Neural progenitor cell (in vitro differentiated cells): ENCODE measurements around the gene OR51B2.

ENCODE experiments used
- CTCF ChIP-seq: fragments of 200-600 bp; sonication (generic); IDR thresholded peaks from 2 replicates; pipeline ENCODE4 v1.5.1; 2017; ENCODE audit warnings: antibody characterized with exemption, mild to moderate bottlenecking
- EZH2 ChIP-seq: fragments of 200-600 bp; sonication (generic); IDR thresholded peaks from 2 replicates; pipeline ENCODE4 v1.6.1; 2017; ENCODE audit warnings: antibody characterized with exemption, mild to moderate bottlenecking, moderate library complexity
- EZH2phosphoT487 ChIP-seq: fragments of 200-600 bp; sonication (generic); IDR thresholded peaks from 2 replicates; pipeline ENCODE4 v1.6.1; 2017; ENCODE audit warnings: antibody characterized with exemption

GRCh38 chr11:5310423-5310822 is 13.7 kb downstream of the OR51B2 start:
- no peak for TF ChIP-seq CTCF
- TF ChIP-seq EZH2phosphoT487, result no peak
- no peak for TF ChIP-seq EZH2
